Ovary (tissue), 3 donors: ENCODE results near the gene ALPG.
"Not testable (repeated sequence)": the region's sequence is repeated elsewhere in the genome, so short reads cannot be mapped to it uniquely, and the experiment has no call there.

Experiments used
- CTCF ChIP-seq, 3 donors: fragments of 450-650 bp in 2 of 3; fragments of 200-600 bp in 1 of 3; IDR thresholded peaks; one replicate each; pipeline versions ENCODE4 v1.5.1 to v1.8.0; 2016 to 2022; ENCODE audit warnings: antibody characterized with exemption in 3 of 3, mild to moderate bottlenecking in 1 of 3
- EP300 ChIP-seq: sonication (generic); formaldehyde crosslinking; IDR thresholded peaks from one replicate; pipeline ENCODE4 v1.6.1; 2017; ENCODE audit warnings: antibody characterized with exemption
- donor health status: DM: no; HTN: no; CAD: no.

DNA sequence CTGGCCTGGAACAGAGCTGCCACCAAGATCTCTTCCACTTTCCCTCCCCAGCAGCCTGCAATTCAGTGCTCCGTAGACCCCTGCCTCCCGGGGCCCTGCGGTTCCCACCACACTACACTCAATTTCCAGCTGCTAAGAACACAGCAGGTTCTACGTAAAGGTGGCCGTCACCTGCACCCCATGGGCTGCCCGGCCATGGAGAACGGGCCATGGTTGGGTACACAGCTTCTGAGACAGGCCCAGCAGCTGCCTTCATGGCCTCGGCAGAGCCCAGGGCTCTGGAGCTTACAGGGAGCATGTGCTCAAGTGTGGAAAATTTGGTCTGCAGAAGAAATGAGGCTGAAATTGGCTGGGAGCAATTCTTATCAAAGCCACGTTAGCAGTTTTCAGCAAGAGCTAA, 27.0 kb downstream of the ALPG start:
- TF ChIP-seq CTCF (IDR thresholded peaks at IDR 0.05); EP300: not testable (repeated sequence)
